AML-193 (cell line): Measurements from ENCODE around the gene KIAA1217.
"Not testable (repeated sequence)": the region's sequence is repeated elsewhere in the genome, so short reads cannot be mapped to it uniquely, and the experiment has no call there.

ENCODE experiments used
- DNase-seq, 2 experiments: peaks; one replicate each; lab custom pipeline; 2025; lab: John Stamatoyannopoulos, UW

KIAA1217 gene

GRCh38 chr10:24339387-24339786 lies 130.4 kb downstream of the KIAA1217 start:
- DNase-seq = no peak

GRCh38 chr10:24340446-24340845 lies 131.5 kb downstream of the KIAA1217 start:
- DNase-seq = no peak

- no peak for DNase-seq
Measured at GRCh38 chr10:24340883-24341282, 131.9 kb downstream of the KIAA1217 start.

GRCh38 chr10:24341371-24341770 lies 132.4 kb downstream of the KIAA1217 start:
- DNase-seq = no peak

GRCh38 chr10:24341897-24342296 lies 133.0 kb downstream of the KIAA1217 start:
- no peak for DNase-seq

GRCh38 chr10:24343686-24344085 lies 134.7 kb downstream of the KIAA1217 start:
- no peak for DNase-seq

GRCh38 chr10:24344279-24344678 lies 135.3 kb downstream of the KIAA1217 start:
- peak; percentile 46 to 52 for DNase-seq

GRCh38 chr10:24344695-24345463 lies 135.9 kb downstream of the KIAA1217 start:
- no peak for DNase-seq

- DNase-seq = no peak
Measured at GRCh38 chr10:24346877-24347519, 138.1 kb downstream of the KIAA1217 start.

GRCh38 chr10:24349379-24350001 lies 140.6 kb downstream of the KIAA1217 start:
- no peak for DNase-seq

- no peak for DNase-seq
Measured at GRCh38 chr10:24350070-24350921, 141.4 kb downstream of the KIAA1217 start.

GRCh38 chr10:24350922-24351225 lies 141.9 kb downstream of the KIAA1217 start:
- DNase-seq = not testable (repeated sequence)

GRCh38 chr10:24351961-24352360 lies 143.0 kb downstream of the KIAA1217 start:
- no peak for DNase-seq

GRCh38 chr10:24352399-24352798 lies 143.5 kb downstream of the KIAA1217 start:
- DNase-seq = no peak

- DNase-seq = no peak
Measured at GRCh38 chr10:24353319-24353718, 144.4 kb downstream of the KIAA1217 start.

- no peak for DNase-seq
Measured at GRCh38 chr10:24355056-24355688, 146.2 kb downstream of the KIAA1217 start.

- no peak for DNase-seq
Measured at GRCh38 chr10:24357344-24358004, 148.5 kb downstream of the KIAA1217 start.

- no peak for DNase-seq
Measured at GRCh38 chr10:24358022-24358421, 149.1 kb downstream of the KIAA1217 start.

- DNase-seq = peak; percentile 26 to 43
Measured at GRCh38 chr10:24360282-24361127, 151.6 kb downstream of the KIAA1217 start.

GRCh38 chr10:24363070-24363469 lies 154.1 kb downstream of the KIAA1217 start:
- DNase-seq = peak; percentile 56 to 66
